Omental fat pad (tissue), 4 donors: ENCODE data around the gene EDN3. TPM values are rescaled to one million over a fixed set of nuclear protein-coding genes. Genes with fewer than 3 reads are reported as not detected.

Experiments used
- ATAC-seq: fragments of 150-250 bp; one replicate; pipeline ENCODE4 v1.9.1; 2016; ENCODE audit warnings: mild to moderate bottlenecking, moderate library complexity; ENCODE audit not compliant: low FRiP score
- DNase-seq: peaks from one replicate; pipeline ENCODE4 v3.0.0-alpha.2; 2019; ENCODE audit warnings: low spot score
- total RNA-seq, 4 donors: library from RNA; depleted of rRNA; stranded (reverse); fragments of >200 nt; gene quantifications; one replicate each; pipeline ENCODE4 v1.1.0, GENCODE V29; 2016
- TF ChIP-seq, protein P1 (sequence below), 3 donors: fragments of 450-650 bp; IDR thresholded peaks; one replicate each; pipeline ENCODE4 v1.5.1; 2016 to 2017; ENCODE audit warnings: antibody characterized with exemption in 3 of 3, mild to moderate bottlenecking in 3 of 3, moderate library complexity in 2 of 3

Gene EDN3
- total RNA-seq, 4 donors from 2014 or later: not detected

GRCh38 chr20:59361411-59361810 is 61.0 kb downstream of the EDN3 start:
- TF ChIP-seq, protein P1, sequence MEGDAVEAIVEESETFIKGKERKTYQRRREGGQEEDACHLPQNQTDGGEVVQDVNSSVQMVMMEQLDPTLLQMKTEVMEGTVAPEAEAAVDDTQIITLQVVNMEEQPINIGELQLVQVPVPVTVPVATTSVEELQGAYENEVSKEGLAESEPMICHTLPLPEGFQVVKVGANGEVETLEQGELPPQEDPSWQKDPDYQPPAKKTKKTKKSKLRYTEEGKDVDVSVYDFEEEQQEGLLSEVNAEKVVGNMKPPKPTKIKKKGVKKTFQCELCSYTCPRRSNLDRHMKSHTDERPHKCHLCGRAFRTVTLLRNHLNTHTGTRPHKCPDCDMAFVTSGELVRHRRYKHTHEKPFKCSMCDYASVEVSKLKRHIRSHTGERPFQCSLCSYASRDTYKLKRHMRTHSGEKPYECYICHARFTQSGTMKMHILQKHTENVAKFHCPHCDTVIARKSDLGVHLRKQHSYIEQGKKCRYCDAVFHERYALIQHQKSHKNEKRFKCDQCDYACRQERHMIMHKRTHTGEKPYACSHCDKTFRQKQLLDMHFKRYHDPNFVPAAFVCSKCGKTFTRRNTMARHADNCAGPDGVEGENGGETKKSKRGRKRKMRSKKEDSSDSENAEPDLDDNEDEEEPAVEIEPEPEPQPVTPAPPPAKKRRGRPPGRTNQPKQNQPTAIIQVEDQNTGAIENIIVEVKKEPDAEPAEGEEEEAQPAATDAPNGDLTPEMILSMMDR (IDR thresholded peaks at IDR 0.05): no peak
- DNase-seq: no peak
- ATAC-seq: no peak

DNA sequence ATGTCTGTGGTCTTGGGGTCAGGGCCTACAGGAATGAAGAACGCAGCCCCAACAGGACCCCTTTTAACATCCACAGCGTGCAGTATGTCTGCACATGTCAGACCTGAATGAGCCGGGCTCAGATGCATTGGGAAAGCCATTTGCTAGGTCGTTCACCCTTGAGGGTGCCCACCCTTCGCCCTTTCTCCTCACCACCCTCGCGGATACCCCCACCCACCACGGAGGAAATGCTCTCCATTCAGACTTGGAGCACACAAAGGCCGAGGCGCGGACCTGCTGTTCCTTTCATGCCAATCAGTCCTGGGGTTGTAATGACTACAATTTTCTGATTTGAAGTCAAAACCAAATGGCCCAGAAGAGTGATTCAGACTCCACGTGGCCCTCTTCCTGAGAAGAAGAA is 62.7 kb downstream of the EDN3 start:
- ATAC-seq (no peak), DNase-seq (no peak)
- TF ChIP-seq, protein P1 (IDR thresholded peaks at IDR 0.05): no peak

- no peak for ATAC-seq
- DNase-seq: no peak
- TF ChIP-seq, protein P1 (IDR thresholded peaks at IDR 0.05): no peak
Measured at GRCh38 chr20:59364611-59365010, 64.2 kb downstream of the EDN3 start.

DNA sequence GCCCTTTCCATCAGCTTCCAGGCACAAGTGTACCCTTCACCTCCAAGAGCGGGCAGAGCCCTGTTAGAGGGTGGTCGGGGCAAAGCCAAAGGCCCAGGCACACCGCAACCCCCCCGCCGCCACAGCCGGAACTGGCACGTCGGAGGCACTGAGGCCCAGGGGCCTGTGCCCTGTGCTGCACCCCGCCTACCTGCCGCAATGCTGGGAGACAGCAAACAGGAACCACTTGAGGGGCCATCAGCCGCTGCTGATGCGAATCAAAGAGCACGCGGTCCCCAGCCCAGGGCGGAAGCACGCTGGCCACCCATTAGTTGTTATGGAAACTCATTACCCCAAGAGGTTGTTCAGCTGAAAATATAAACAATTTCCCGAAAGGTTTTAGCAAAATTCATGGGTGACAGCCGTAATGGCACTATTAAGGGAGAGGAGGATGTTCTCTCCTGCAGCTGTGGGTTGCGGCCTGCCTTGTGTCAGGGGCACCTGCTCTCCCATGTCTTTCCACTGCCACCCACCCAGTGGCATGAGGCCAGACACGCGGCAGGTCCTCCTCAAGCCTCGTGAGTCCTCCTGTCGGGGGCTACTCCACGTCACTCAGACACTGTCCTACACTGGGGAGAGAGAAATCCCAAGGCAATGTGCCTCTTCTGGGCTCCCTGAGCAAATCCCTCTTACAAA is 65.3 kb downstream of the EDN3 start:
- DNase-seq (no peak), ATAC-seq (no peak)
- TF ChIP-seq, protein P1 (IDR thresholded peaks at IDR 0.05): no peak

- TF ChIP-seq, protein P1 (IDR thresholded peaks at IDR 0.05): no peak
- no peak for DNase-seq
Measured at GRCh38 chr20:59371431-59371830, 71.0 kb downstream of the EDN3 start.

GRCh38 chr20:59374261-59374660 is 73.8 kb downstream of the EDN3 start:
- TF ChIP-seq, protein P1 (IDR thresholded peaks at IDR 0.05): no peak
- ATAC-seq (no peak), DNase-seq (no peak)

More at GRCh38 chr20:59371431-59371830, 71.0 kb downstream of the EDN3 start:
- ATAC-seq: no peak

DNA sequence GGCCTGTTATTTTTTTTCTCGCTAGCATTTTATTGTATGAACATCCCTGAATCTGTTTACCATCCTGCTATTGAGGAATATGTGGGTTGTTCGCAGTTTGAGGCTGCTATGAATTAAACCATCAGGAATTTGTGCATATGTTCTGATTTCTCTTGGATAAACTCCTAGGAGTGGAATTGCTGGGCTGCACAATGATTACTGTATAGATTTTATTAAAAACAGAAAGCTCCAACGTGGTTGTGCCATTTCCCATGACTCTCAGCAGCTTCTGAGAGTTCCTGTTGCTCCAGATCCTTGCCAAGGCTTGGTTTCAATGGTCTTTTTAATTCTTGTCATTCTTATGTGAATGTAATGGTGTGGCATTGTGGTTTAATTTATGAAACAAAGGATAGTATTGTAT is 75.1 kb downstream of the EDN3 start:
- ATAC-seq (no peak), DNase-seq (no peak)
- TF ChIP-seq, protein P1 (IDR thresholded peaks at IDR 0.05): no peak
